Inflammatory macrophage treated with lipopolysaccharide for 4 hours (primary cell): ENCODE data around the gene ATP6V1G2.

Experiments used
- DNase-seq: peaks from one replicate; pipeline ENCODE4 v3.0.0-alpha.2; 2020

Gene ATP6V1G2

DNA sequence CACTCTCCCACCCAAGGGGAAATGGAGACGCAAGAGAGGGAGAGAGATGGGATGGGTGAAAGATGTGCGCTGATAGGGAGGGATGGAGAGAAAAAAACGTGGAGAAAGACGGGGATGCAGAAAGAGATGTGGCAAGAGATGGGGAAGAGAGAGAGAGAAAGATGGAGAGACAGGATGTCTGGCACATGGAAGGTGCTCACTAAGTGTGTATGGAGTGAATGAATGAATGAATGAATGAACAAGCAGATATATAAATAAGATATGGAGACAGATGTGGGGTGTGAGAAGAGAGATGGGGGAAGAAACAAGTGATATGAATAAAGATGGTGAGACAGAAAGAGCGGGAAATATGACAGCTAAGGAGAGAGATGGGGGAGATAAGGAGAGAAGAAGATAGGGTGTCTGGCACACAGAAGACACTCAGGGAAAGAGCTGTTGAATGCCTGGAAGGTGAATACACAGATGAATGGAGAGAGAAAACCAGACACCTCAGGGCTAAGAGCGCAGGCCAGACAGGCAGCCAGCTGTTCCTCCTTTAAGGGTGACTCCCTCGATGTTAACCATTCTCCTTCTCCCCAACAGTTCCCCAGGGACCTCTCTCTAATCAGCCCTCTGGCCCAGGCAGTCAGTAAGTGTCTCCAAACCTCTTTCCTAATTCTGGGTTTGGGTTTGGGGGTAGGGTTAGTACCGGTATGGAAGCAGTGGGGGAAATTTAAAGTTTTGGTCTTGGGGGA is 29.7 kb upstream of the ATP6V1G2 start:
- peak; percentile 64 for DNase-seq

DNA sequence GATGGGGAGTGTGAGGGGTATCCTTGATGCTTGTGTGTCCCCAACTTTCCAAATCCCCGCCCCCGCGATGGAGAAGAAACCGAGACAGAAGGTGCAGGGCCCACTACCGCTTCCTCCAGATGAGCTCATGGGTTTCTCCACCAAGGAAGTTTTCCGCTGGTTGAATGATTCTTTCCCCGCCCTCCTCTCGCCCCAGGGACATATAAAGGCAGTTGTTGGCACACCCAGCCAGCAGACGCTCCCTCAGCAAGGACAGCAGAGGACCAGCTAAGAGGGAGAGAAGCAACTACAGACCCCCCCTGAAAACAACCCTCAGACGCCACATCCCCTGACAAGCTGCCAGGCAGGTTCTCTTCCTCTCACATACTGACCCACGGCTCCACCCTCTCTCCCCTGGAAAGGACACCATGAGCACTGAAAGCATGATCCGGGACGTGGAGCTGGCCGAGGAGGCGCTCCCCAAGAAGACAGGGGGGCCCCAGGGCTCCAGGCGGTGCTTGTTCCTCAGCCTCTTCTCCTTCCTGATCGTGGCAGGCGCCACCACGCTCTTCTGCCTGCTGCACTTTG is 29.0 kb upstream of the ATP6V1G2 start, which contains the start of gene TNF:
TSS of gene TNF (plus strand) at position 231 of the 567 bp plus-strand sequence. CDS start at position 408, 177 bp downstream.
- DNase-seq = peak; percentile 98

DNA sequence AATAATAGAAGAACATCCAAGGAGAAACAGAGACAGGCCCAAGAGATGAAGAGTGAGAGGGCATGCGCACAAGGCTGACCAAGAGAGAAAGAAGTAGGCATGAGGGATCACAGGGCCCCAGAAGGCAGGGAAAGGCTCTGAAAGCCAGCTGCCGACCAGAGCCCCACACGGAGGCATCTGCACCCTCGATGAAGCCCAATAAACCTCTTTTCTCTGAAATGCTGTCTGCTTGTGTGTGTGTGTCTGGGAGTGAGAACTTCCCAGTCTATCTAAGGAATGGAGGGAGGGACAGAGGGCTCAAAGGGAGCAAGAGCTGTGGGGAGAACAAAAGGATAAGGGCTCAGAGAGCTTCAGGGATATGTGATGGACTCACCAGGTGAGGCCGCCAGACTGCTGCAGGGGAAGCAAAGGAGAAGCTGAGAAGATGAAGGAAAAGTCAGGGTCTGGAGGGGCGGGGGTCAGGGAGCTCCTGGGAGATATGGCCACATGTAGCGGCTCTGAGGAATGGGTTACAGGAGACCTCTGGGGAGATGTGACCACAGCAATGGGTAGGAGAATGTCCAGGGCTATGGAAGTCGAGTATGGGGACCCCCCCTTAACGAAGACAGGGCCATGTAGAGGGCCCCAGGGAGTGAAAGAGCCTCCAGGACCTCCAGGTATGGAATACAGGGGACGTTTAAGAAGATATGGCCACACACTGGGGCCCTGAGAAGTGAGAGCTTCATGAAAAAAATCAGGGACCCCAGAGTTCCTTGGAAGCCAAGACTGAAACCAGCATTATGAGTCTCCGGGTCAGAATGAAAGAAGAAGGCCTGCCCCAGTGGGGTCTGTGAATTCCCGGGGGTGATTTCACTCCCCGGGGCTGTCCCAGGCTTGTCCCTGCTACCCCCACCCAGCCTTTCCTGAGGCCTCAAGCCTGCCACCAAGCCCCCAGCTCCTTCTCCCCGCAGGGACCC is 28.0 kb upstream of the ATP6V1G2 start:
- peak; percentile 67 for DNase-seq

DNA sequence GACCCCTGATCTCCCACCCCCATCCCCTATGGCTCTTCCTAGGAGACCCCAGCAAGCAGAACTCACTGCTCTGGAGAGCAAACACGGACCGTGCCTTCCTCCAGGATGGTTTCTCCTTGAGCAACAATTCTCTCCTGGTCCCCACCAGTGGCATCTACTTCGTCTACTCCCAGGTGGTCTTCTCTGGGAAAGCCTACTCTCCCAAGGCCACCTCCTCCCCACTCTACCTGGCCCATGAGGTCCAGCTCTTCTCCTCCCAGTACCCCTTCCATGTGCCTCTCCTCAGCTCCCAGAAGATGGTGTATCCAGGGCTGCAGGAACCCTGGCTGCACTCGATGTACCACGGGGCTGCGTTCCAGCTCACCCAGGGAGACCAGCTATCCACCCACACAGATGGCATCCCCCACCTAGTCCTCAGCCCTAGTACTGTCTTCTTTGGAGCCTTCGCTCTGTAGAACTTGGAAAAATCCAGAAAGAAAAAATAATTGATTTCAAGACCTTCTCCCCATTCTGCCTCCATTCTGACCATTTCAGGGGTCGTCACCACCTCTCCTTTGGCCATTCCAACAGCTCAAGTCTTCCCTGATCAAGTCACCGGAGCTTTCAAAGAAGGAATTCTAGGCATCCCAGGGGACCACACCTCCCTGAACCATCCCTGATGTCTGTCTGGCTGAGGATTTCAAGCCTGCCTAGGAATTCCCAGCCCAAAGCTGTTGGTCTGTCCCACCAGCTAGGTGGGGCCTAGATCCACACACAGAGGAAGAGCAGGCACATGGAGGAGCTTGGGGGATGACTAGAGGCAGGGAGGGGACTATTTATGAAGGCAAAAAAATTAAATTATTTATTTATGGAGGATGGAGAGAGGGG is 27.1 kb upstream of the ATP6V1G2 start:
- DNase-seq = no peak

DNA sequence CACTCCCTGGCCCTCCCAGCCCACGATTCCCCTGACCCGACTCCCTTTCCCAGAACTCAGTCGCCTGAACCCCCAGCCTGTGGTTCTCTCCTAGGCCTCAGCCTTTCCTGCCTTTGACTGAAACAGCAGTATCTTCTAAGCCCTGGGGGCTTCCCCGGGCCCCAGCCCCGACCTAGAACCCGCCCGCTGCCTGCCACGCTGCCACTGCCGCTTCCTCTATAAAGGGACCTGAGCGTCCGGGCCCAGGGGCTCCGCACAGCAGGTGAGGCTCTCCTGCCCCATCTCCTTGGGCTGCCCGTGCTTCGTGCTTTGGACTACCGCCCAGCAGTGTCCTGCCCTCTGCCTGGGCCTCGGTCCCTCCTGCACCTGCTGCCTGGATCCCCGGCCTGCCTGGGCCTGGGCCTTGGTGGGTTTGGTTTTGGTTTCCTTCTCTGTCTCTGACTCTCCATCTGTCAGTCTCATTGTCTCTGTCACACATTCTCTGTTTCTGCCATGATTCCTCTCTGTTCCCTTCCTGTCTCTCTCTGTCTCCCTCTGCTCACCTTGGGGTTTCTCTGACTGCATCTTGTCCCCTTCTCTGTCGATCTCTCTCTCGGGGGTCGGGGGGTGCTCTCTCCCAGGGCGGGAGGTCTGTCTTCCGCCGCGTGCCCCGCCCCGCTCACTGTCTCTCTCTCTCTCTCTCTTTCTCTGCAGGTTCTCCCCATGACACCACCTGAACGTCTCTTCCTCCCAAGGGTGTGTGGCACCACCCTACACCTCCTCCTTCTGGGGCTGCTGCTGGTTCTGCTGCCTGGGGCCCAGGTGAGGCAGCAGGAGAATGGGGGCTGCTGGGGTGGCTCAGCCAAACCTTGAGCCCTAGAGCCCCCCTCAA is 25.9 kb upstream of the ATP6V1G2 start, which contains the start of gene LTA:
TSS of gene LTA (plus strand) at position 249 of the 871 bp plus-strand sequence. CDS start at position 703, 454 bp downstream.
- DNase-seq = no peak

DNA sequence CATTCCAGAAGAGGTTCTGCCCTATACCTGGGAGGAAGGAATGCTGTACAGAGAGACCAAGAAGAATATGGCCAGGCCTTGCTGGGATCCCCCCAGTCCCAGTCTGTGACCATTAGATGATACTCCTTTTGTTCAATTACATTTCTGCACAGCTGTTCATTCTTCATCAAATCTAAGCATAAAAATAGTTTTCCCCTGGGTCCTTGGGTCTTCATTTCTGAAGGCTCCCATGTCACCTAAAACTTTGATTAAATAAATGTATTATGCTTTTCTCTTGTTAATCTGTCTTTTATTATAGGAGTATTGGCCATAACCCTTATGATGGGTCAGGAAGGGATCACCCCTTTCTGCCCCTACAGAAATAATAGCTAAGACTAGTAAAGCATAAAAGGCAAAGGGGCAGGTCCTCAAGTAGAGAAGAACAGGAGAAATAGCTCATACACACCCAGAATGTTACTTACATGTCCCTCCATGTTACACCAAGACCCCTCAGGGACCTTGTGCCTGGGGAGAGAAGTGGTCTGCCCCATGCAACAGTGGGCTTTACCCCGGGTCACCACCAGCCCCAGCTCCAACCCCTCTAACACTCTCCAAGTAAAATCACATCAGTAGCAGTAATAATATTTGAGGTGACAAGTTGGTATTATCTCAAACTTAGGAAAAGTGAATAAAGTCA is 23.6 kb upstream of the ATP6V1G2 start:
- no peak for DNase-seq

DNA sequence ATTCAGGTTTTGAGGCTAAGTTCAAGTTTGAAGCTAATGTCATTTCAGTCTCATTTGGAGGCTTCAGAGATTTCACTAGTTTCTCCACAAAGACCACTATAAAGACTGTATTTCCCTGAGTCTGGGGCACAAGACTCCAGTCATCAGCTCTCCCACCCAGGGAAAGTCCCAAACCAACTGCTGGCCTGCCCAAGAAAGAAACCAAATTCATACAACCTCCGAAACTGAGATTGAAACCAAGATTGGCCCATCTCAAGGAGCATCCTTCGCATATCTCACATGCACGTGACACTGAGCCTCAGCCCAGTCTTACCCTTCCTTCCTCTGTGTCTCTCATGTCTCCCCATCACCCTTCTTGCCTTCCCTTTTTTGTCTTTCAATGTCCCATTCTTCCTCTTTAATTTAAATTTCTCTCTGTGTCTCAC is 22.1 kb upstream of the ATP6V1G2 start:
- peak; percentile 98 for DNase-seq

DNA sequence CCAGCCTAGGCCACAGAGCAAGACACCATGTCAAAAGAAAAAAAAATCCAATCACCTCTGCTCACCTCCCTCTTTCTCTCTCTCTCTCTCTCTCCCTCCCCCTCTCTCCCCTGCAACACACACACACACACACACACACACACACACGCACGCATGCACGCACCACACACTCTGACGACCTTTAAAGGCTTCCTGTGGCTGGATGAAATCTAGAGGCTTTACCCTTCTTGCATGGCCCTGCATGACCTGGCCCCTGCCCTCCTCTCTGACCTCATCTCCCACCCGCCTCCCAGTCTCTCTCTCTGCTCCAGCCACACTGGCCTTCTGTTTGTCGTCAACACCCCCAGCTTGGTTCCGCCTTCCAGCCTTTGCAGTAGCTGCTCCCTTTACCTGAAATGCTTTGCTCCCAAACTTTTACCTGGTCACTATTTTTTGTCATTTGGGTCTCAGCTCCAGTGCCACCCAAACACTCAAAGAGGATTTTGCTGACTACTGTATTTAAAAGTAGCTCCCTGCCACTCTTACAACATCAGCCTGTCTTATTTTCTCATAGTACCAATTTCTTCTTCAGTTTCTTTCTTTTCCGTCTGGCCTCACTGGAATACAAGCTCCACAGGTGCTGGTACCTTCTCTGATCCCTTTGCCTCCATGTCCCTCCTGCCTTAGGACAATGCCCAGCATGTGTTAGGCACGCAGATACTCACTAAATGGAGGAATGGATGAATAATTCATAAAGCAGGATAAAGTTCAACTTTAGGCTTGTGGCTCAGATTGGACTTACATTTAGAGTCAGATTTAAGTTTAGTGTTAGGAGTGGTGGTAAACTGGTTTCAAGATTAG is 21.3 kb upstream of the ATP6V1G2 start:
- peak; percentile 87 for DNase-seq

DNA sequence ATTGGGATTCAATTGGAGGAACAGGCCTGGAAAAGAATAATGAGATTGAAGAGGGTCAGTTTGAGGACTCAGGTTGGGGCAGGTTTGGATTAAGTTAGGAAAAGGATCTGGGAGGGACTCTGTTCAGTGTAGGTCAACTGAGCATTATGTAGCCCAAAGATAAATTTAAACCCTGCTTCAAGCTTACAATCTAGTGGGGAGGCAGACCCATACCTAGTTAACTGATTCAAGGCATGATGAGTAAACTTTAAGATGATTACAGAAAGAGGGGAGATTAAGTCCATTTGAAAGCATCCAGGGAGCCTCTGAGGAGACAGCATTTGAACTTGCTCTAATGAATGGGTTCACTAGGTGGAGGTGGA is 14.3 kb upstream of the ATP6V1G2 start:
- no peak for DNase-seq

DNA sequence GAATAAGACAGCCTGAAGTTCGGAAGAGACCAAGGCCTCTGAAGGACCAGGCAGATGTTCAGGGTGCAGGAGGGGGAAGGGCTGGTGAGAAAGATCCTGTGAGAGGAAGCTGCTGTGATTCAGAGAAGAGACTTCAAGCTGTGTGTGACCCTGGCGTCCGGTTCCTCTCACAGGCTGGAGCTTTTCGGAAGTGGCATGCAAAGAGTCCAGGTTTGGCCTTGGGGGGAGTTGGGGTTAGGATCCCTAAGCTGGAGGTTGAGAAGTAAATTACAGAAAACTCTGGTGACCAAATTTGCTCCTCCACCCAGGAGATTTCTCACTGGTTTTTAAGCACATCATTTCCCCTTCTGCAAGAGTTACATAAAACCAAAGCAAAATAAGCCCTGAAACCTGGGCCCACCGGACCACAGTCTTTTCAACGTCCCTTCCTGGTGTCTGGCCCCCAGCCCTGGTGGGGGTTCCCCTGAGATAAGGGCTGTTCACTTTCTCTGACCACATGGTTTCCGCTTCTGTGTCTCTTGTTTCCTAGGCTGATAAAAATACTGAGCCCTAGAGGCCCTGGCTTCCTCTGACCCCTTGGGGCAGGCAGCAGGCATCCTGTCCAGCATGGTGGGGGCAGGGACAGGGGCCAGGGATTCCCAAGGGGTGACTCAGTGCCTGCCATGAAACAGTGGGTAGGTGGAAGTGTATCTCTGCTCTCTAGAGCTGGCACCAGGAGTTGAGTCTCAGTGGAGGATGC is 13.7 kb upstream of the ATP6V1G2 start:
- peak; percentile 86 for DNase-seq

DNA sequence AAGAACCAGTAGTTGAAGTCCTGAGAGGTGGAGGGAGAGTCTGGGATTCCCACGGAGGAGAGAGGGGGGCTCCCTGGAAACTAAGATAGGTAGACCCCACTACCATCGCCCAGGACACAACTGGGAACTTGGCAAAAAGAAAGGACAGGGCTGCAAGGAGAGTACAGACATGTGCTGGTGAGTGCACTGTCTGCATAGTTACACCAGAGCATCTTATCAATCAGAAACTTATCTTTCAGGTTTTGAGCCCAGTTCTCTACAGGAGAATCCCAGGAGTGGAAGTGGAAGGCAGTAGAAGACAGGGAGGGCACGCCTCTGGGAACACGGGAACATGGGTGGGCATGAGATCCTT is 13.2 kb upstream of the ATP6V1G2 start:
- DNase-seq = no peak

DNA sequence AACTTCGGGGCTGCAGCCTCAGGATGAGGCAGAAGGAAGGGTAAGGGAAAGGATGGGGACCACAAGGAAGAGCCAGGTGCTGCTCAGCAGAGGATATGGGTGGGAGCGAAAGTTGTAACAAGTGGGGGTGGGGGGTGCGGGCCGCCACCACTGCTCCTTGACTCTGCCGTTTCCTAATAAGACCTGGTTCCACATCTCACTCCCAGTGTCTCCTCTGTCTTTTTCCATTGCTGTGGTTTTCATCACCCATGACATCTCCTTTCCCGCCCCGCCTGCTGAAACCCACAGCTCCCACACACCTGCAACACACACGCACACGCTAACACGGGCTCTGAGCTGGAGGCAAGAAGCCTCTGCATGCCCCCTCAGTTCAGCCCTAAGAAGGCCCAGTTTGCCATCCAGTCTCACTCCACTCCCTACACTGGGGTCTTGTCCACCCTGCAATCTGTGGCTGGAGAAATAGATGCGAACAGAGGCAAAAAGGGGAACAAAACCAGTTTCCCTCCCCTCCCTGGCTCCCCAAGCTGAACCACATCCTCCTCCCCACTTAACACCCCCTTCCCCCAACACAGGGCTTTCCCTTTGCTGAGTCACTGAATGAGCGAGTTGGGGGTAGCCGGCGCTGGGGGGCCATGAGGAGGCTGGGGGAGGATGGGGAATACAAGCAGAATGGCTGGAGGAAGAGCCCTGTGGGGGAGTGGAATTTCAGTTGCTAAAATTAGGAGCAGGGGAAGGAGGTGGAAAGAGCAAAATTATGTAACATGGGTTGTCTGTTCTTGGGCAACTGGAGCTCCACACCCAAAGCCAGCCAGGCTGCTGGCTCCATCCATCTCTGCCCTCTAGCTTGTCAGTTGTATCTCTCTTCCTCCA is 12.5 kb upstream of the ATP6V1G2 start:
- DNase-seq = peak; percentile 98

DNA sequence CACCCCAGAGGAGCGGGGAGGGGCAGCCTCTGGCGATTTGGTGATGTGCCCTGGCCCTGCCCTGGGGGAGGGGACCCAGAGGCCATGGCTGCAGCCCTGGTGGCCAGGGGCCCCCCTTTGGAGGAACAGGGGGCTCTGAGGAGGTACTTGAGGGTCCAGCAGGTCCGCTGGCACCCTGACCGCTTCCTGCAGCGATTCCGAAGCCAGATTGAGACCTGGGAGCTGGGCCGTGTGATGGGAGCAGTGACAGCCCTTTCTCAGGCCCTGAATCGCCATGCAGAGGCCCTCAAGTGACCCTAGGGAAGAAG is 11.9 kb upstream of the ATP6V1G2 start:
- DNase-seq = no peak

DNA sequence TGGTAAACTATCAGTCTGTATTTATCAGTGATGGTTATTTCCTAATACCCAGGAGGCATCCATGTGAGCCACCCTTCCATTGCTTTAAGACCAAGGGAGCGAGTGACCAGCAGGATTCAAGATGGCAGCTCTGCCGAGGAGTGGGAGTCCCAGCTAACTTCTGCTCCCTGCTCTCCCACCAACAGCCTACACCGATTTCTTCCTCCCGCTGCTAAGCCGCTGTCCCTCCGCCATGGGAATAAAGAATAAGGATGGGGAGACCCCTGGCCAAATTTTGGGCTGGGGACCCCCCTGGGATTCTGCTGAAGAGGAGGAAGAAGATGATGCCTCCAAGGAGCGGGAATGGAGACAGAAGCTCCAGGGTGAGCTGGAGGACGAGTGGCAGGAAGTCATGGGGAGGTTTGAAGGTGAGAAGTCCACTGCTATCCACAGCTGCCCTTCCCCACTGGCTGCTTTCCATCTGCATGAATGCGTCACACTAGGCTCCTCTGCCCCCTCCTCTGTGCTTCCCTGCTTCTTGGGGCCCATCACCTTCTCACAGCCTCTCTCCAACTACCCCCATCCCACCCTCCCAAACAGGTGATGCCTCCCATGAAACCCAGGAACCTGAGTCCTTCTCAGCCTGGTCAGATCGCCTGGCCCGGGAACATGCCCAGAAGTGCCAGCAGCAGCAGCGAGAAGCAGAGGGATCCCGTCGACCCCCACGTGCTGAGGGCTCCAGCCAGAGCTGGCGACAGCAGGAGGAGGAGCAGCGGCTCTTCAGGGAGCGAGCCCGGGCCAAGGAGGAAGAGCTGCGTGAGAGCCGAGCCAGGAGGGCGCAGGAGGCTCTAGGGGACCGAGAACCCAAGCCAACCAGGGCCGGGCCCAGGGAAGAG is 11.3 kb upstream of the ATP6V1G2 start:
- DNase-seq = no peak

DNA sequence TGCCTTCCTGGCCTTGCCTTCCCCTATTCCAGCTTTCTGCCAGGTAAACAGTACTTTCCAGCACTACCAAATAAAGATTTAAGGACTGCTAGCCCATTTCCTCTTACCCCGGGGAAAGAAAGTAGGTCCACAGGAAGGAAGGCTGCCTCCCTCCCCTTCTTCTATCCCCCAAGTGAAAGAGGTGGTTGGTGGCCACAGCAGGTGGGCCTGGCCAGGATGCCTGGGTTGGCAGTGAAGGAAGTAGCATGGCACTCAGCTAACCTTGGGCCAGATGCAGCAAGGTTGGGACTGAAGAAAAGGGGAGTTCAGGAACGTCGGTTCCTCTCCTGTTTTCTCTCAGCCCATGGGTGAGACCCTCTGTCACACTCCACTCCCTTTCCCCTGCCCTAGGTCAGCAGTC is 9.9 kb upstream of the ATP6V1G2 start:
- no peak for DNase-seq

DNA sequence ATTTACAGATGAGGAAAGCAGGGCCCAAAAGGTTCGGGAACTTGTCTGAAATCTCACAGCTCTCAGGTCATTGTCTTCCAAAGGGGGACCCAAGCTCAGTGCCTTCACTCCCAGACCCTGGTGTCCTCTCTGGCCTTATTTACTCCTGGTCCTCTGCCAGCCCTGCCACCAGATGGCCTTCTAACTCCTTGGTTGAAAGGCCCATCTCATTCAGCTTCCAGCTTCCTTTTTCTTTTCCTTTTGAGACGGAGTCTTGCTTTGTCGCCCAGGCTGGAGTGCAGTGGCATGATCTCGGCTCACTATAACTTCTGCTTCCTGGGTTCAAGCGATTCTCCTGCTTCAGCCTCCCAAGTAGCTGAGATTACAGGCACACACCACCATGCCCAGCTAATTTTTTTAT is 5.0 kb upstream of the ATP6V1G2 start:
- DNase-seq = peak; percentile 90

DNA sequence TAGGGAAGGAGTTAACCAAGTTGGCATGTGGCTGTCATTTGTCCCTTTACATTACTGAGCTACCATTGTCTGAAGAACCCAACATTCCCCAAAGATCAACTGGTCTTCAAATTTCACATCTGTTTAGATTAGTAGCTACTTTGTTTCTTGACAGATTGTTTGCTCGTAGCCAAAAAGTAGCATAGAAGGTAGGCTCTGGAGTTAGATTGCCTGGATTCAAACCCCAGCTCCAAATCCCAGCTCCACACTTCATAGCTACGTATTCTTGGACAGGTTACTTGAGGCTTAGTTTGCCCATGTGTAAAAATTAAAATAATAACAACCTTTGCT is 2.1 kb upstream of the ATP6V1G2 start:
- DNase-seq = no peak
